SK-N-SH treated with all-trans-retinoic acid at 6 μM for 48 hours (cell line): ENCODE data around the gene LY86.

Source experiments
- ARNTL ChIP-seq: fragments of 450-650 bp; formaldehyde crosslinking; IDR thresholded peaks from 2 replicates; pipeline ENCODE4 v1.5.0; 2020; ENCODE audit warnings: low read depth, mild to moderate bottlenecking, moderate library complexity, borderline replicate concordance
- ESRRG ChIP-seq: fragments of 250-450 bp; sonication (Bioruptor Pico); IDR thresholded peaks from 2 replicates; pipeline ENCODE4 v1.6.1; 2021; ENCODE audit warnings: mild to moderate bottlenecking
- GLIS3 ChIP-seq: fragments of 250-450 bp; sonication (Bioruptor Pico); IDR thresholded peaks from 2 replicates; pipeline ENCODE4 v1.5.0; 2020; ENCODE audit warnings: mild to moderate bottlenecking, moderate library complexity
- ISL1 ChIP-seq: fragments of 250-450 bp; sonication (Bioruptor Pico); IDR thresholded peaks from 2 replicates; pipeline ENCODE4 v2.1.2; 2022; ENCODE audit warnings: mild to moderate bottlenecking, moderate library complexity
- OSR1 ChIP-seq: fragments of 250-450 bp; sonication (Bioruptor Pico); IDR thresholded peaks from 2 replicates; pipeline ENCODE4 v1.8.0; 2022; ENCODE audit warnings: moderate library complexity, mild to moderate bottlenecking, inconsistent platforms
- TCF4 ChIP-seq: fragments of 250-450 bp; sonication (Bioruptor Pico); IDR thresholded peaks from 2 replicates; pipeline ENCODE4 v1.8.0; 2021; ENCODE audit warnings: mild to moderate bottlenecking, moderate library complexity, borderline replicate concordance
- ZFP3 ChIP-seq: fragments of 250-450 bp; sonication (Bioruptor Pico); IDR thresholded peaks from 2 replicates; pipeline ENCODE4 v1.5.0; 2020; ENCODE audit warnings: mild to moderate bottlenecking, moderate library complexity
- ZNF565 ChIP-seq: fragments of 450-650 bp; formaldehyde crosslinking; conservative IDR thresholded peaks from 2 replicates; pipeline ENCODE4 v1.5.0; 2020; ENCODE audit warnings: low read depth, mild to moderate bottlenecking, moderate library complexity
- ZNF70 ChIP-seq: fragments of 450-650 bp; formaldehyde crosslinking; IDR thresholded peaks from 2 replicates; pipeline ENCODE4 v1.5.0; 2020; ENCODE audit warnings: mild to moderate bottlenecking, moderate library complexity
- TF ChIP-seq, protein P1 (sequence below): fragments of 250-450 bp; sonication (Bioruptor Pico); IDR thresholded peaks from 2 replicates; pipeline ENCODE4 v1.8.0; 2020; ENCODE audit warnings: mild to moderate bottlenecking, moderate library complexity, borderline replicate concordance
- TF ChIP-seq, protein P2 (sequence below): fragments of 250-450 bp; sonication (Bioruptor Pico); IDR thresholded peaks from 2 replicates; pipeline ENCODE4 v1.5.1; 2020; ENCODE audit warnings: low read depth, mild to moderate bottlenecking, moderate library complexity
- TF ChIP-seq, protein P3 (sequence below): fragments of 250-450 bp; sonication (Bioruptor Pico); IDR thresholded peaks from 2 replicates; pipeline ENCODE4 v1.5.1; 2021; ENCODE audit warnings: mild to moderate bottlenecking, moderate library complexity

DNA sequence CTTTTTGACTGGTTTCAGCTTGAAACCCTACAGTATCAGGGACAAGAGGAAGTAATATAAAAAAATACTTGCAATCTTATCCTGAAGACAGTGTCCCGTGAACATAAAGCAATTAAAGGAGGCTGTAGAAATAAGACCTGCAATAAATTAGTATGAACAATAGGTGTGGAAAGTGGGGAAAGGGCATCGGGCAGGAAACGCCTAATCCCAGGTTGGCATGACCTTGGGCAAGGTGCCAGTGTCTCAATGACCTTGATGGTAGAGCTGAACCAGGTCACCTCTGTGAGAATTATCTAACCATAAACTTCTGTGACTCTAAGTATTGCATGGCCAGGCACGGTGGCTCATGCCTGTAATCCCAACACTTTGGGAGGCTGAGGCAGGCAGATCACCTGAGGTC is 115.2 kb downstream of the LY86 start:
- TF ChIP-seq ISL1 (CRISPR knock-in tag) (no peak), OSR1 (no peak), ZNF70 (CRISPR knock-in tag) (no peak), ESRRG (CRISPR knock-in tag) (no peak), GLIS3 (no peak), ARNTL (CRISPR knock-in tag) (no peak), ZFP3 (no peak), ZNF565 (CRISPR knock-in tag) (no peak), TCF4 (CRISPR knock-in tag) (no peak)
- TF ChIP-seq, protein P1, sequence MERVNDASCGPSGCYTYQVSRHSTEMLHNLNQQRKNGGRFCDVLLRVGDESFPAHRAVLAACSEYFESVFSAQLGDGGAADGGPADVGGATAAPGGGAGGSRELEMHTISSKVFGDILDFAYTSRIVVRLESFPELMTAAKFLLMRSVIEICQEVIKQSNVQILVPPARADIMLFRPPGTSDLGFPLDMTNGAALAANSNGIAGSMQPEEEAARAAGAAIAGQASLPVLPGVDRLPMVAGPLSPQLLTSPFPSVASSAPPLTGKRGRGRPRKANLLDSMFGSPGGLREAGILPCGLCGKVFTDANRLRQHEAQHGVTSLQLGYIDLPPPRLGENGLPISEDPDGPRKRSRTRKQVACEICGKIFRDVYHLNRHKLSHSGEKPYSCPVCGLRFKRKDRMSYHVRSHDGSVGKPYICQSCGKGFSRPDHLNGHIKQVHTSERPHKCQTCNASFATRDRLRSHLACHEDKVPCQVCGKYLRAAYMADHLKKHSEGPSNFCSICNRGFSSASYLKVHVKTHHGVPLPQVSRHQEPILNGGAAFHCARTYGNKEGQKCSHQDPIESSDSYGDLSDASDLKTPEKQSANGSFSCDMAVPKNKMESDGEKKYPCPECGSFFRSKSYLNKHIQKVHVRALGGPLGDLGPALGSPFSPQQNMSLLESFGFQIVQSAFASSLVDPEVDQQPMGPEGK (CRISPR knock-in tag): no peak
- TF ChIP-seq, protein P2, sequence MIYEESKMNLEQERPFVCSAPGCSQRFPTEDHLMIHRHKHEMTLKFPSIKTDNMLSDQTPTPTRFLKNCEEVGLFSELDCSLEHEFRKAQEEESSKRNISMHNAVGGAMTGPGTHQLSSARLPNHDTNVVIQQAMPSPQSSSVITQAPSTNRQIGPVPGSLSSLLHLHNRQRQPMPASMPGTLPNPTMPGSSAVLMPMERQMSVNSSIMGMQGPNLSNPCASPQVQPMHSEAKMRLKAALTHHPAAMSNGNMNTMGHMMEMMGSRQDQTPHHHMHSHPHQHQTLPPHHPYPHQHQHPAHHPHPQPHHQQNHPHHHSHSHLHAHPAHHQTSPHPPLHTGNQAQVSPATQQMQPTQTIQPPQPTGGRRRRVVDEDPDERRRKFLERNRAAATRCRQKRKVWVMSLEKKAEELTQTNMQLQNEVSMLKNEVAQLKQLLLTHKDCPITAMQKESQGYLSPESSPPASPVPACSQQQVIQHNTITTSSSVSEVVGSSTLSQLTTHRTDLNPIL (CRISPR knock-in tag): no peak
- TF ChIP-seq, protein P3, sequence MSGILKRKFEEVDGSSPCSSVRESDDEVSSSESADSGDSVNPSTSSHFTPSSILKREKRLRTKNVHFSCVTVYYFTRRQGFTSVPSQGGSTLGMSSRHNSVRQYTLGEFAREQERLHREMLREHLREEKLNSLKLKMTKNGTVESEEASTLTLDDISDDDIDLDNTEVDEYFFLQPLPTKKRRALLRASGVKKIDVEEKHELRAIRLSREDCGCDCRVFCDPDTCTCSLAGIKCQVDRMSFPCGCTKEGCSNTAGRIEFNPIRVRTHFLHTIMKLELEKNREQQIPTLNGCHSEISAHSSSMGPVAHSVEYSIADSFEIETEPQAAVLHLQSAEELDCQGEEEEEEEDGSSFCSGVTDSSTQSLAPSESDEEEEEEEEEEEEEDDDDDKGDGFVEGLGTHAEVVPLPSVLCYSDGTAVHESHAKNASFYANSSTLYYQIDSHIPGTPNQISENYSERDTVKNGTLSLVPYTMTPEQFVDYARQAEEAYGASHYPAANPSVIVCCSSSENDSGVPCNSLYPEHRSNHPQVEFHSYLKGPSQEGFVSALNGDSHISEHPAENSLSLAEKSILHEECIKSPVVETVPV (CRISPR knock-in tag): no peak
